GM12892 (cell line): ENCODE data around the gene ARSB.

Experiments used
- POLR2A ChIP-seq: IDR thresholded peaks from 2 replicates; pipeline ENCODE4 v1.6.1; 2011; ENCODE audit warnings: low read depth, low read length, control low read depth
- POLR2AphosphoS5 ChIP-seq: IDR thresholded peaks from 2 replicates; pipeline ENCODE4 v1.6.1; 2011; ENCODE audit warnings: low read depth, low read length, control low read depth
- TAF1 ChIP-seq: IDR thresholded peaks from 2 replicates; pipeline ENCODE4 v1.6.1; 2011; ENCODE audit warnings: low read depth, mild to moderate bottlenecking, control low read depth, low read length, borderline replicate concordance

DNA sequence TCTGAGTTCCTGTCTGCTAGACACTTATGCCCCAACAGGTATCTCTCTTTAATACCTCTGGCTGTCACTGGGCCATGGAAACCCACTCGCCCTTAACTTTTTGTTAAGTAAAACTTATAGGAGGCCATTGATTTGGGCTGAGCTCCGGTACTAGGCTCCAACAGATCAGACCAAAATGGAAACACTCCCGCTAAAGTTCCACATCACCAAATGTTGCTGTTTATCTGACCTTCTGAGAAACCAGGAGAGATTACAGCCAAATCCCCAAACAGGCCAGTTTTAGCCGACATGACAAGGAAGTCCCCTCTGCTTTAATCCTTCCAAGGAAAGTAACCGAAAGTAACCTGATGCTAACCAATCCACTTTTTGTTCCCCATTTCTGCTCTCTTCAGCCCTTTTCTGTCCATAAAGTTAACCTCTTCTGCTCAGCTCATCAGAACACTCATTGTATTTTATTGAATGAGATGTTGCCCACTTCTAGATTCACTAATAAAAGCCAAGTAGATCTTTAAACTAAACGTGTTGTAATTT lies 221.4 kb downstream of the ARSB start:
- no peak for TF ChIP-seq POLR2A
- no peak for TF ChIP-seq POLR2AphosphoS5
- no peak for TF ChIP-seq TAF1
